HepG2 (cell line): ENCODE data around the gene LNX2. TPM values are rescaled to one million over a fixed set of nuclear protein-coding genes. Genes with fewer than 3 reads are reported as not detected.

Source experiments
- FOXM1 ChIP-seq: sonication (generic); formaldehyde crosslinking; IDR thresholded peaks from 2 replicates; pipeline ENCODE4 v1.5.0; 2020; ENCODE audit warnings: missing genetic modification reagents
- GMEB1 ChIP-seq: sonication (generic); formaldehyde crosslinking; IDR thresholded peaks from 2 replicates; pipeline ENCODE4 v1.5.1; 2020; ENCODE audit warnings: missing genetic modification reagents, mild to moderate bottlenecking, borderline replicate concordance
- MNT ChIP-seq: fragments of 450-650 bp; IDR thresholded peaks from 2 replicates; pipeline ENCODE4 v1.6.1; 2016
- PAF1 ChIP-seq: IDR thresholded peaks from 2 replicates; pipeline ENCODE4 v1.6.1; 2016; ENCODE audit warnings: missing genetic modification reagents, missing compliant biosample characterization
- TARDBP ChIP-seq: sonication (generic); formaldehyde crosslinking; IDR thresholded peaks from 2 replicates; pipeline ENCODE4 v1.8.0; 2022; ENCODE audit warnings: mild to moderate bottlenecking, missing genetic modification reagents
- TCF7L2 ChIP-seq: IDR thresholded peaks from 2 replicates; pipeline ENCODE4 v1.6.1; 2011; ENCODE audit warnings: mild to moderate bottlenecking, low read depth, low read length, moderate library complexity
- TERF1 ChIP-seq: sonication (generic); formaldehyde crosslinking; IDR thresholded peaks from 2 replicates; pipeline ENCODE4 v1.8.0; 2022; ENCODE audit warnings: mild to moderate bottlenecking, missing genetic modification reagents, moderate library complexity
- TOE1 ChIP-seq: sonication (generic); formaldehyde crosslinking; IDR thresholded peaks from 2 replicates; pipeline ENCODE4 v1.4.0; 2020; ENCODE audit warnings: mild to moderate bottlenecking, missing genetic modification reagents
- TRAFD1 ChIP-seq: sonication (generic); formaldehyde crosslinking; IDR thresholded peaks from 2 replicates; pipeline ENCODE4 v1.5.1; 2020; ENCODE audit warnings: missing genetic modification reagents, mild to moderate bottlenecking, borderline replicate concordance
- ZBTB10 ChIP-seq: sonication (generic); formaldehyde crosslinking; IDR thresholded peaks from 2 replicates; pipeline ENCODE4 v1.4.0; 2020; ENCODE audit warnings: missing genetic modification reagents, borderline replicate concordance
- ZNF160 ChIP-seq: sonication (generic); formaldehyde crosslinking; IDR thresholded peaks from 2 replicates; pipeline ENCODE4 v1.8.0; 2022; ENCODE audit warnings: mild to moderate bottlenecking, inconsistent platforms, missing genetic modification reagents
- ZNF205 ChIP-seq: IDR thresholded peaks from 2 replicates; pipeline ENCODE4 v1.6.1; 2018; ENCODE audit warnings: missing biosample characterization, missing genetic modification reagents
- ZNF276 ChIP-seq: sonication (generic); formaldehyde crosslinking; IDR thresholded peaks from 2 replicates; pipeline ENCODE4 v1.4.0; 2020; ENCODE audit warnings: mild to moderate bottlenecking, low read depth, missing genetic modification reagents
- ZNF33B ChIP-seq: sonication (generic); formaldehyde crosslinking; IDR thresholded peaks from 2 replicates; pipeline ENCODE4 v1.5.1; 2020; ENCODE audit warnings: mild to moderate bottlenecking, missing genetic modification reagents
- ZNF543 ChIP-seq: sonication (generic); formaldehyde crosslinking; IDR thresholded peaks from 2 replicates; pipeline ENCODE4 v1.4.0; 2020; ENCODE audit warnings: mild to moderate bottlenecking, missing genetic modification reagents
- ZNF562 ChIP-seq: sonication (generic); formaldehyde crosslinking; IDR thresholded peaks from 2 replicates; pipeline ENCODE4 v1.8.0; 2022; ENCODE audit warnings: missing genetic modification reagents, borderline replicate concordance
- ZNF703 ChIP-seq: sonication (generic); formaldehyde crosslinking; IDR thresholded peaks from 2 replicates; pipeline ENCODE4 v1.5.1; 2020; ENCODE audit warnings: missing genetic modification reagents, mild to moderate bottlenecking, moderate library complexity, borderline replicate concordance
- ZSCAN30 ChIP-seq: sonication (generic); formaldehyde crosslinking; IDR thresholded peaks from 2 replicates; pipeline ENCODE4 v1.5.0; 2020; ENCODE audit warnings: mild to moderate bottlenecking, missing genetic modification reagents
- polyA plus RNA-seq, 8 experiments: library from polyadenylated mRNA; depleted of rRNA in 3 of 8; stranded (reverse) in 7 of 8; unstranded in 1 of 8; fragments of >200 nt; fragmentation: Illumina TruSeq in 4 of 8; extraction: Trizol in 4 of 8; gene quantifications; 2 replicates each; pipeline versions ENCODE4 v1.2.1 to v1.2.3, GENCODE V29; 2011 to 2016; ENCODE audit warnings: low read depth in 4 of 8, missing spikeins in 1 of 8, mixed read lengths in 1 of 8; ENCODE audit not compliant: insufficient read depth in 1 of 8
- total RNA-seq, 5 experiments: library from RNA; depleted of rRNA; stranded (reverse); fragments of >200 nt; fragmentation: Illumina TruSeq; extraction: Trizol; gene quantifications; 2 replicates each; pipeline ENCODE4 v1.2.3, GENCODE V29; 2016; ENCODE audit warnings: low read depth in 1 of 5

LNX2 gene
- total and polyA plus RNA-seq, 2 of the 13 experiments (the other 11 are each of a cell fraction or from before 2014, with no cell fraction given): 9.2 to 9.7 TPM

- TF ChIP-seq TERF1 (CRISPR knock-in tag): no peak
- TF ChIP-seq ZNF160: no peak
- TF ChIP-seq ZNF543 (CRISPR knock-in tag): peak; percentile 57; the same call in 1 of the 2 replicates
- no peak for TF ChIP-seq ZNF276 (CRISPR knock-in tag)
- TF ChIP-seq ZNF562 (CRISPR knock-in tag): no peak
- no peak for TF ChIP-seq GMEB1 (CRISPR knock-in tag)
- TF ChIP-seq ZBTB10 (CRISPR knock-in tag): no peak
- TF ChIP-seq ZSCAN30 (CRISPR knock-in tag): no peak
- TF ChIP-seq TOE1 (CRISPR knock-in tag): no peak
- TF ChIP-seq PAF1 (CRISPR knock-in tag): no peak
- no peak for TF ChIP-seq ZNF33B
- TF ChIP-seq TARDBP (CRISPR knock-in tag): peak; percentile 55; the same call in 1 of the 2 replicates
- TF ChIP-seq FOXM1: no peak
- no peak for TF ChIP-seq TCF7L2
- TF ChIP-seq ZNF205 (CRISPR knock-in tag): no peak
- TF ChIP-seq ZNF703 (CRISPR knock-in tag): no peak
- no peak for TF ChIP-seq TRAFD1
- no peak for TF ChIP-seq MNT
These were observed 21.6 kb upstream of the LNX2 start (continued) for GRCh38 chr13:27641711-27642502.
